Right lobe of liver (tissue), 6 donors: ENCODE measurements around the gene SRSF3. TPM values are rescaled to one million over a fixed set of nuclear protein-coding genes. Genes with fewer than 3 reads are reported as not detected.
A peak's percentile ranks its signal among the peaks of the same experiment; 100 is the strongest.

ENCODE experiments used
- ATAC-seq, 4 donors: fragments of 200-7000 bp; cut with Tn5 transposase; one replicate each; pipeline ENCODE4 v1.9.1; 2020; ENCODE audit warnings: mild to moderate bottlenecking in 4 of 4, moderate library complexity in 4 of 4
- DNase-seq, 3 donors: peaks; one replicate each; pipeline ENCODE4 v3.0.0-alpha.2; 2020
- H3K27ac ChIP-seq, 3 donors: fragments of 200-600 bp; one replicate each; pipeline ENCODE4 v1.8.0; 2022
- H3K27me3 ChIP-seq, 2 donors: fragments of 200-600 bp; one replicate each; pipeline ENCODE4 v1.8.0; 2022
- H3K36me3 ChIP-seq, 4 donors: fragments of 200-600 bp; sonication (generic) in 1 of 4; one replicate each; pipeline versions ENCODE4 v1.5.1 to v1.8.0; 2017 to 2022; ENCODE audit warnings: control low read depth in 1 of 4
- H3K4me1 ChIP-seq, 4 donors: fragments of 200-600 bp; sonication (generic) in 1 of 4; one replicate each; pipeline versions ENCODE4 v1.5.1 to v1.8.0; 2017 to 2022; ENCODE audit warnings: control low read depth in 1 of 4
- H3K4me3 ChIP-seq, 3 donors: fragments of 200-600 bp; one replicate each; pipeline ENCODE4 v1.8.0; 2022
- H3K9me3 ChIP-seq, 4 donors: fragments of 200-600 bp; sonication (generic) in 1 of 4; one replicate each; pipeline versions ENCODE4 v1.5.1 to v1.8.0; 2017 to 2022; ENCODE audit warnings: control low read depth in 1 of 4
- CTCF ChIP-seq, 4 donors: fragments of 200-600 bp in 3 of 4; fragments of 450-650 bp in 1 of 4; IDR thresholded peaks; one replicate each; pipeline versions ENCODE4 v1.5.1 to v1.8.0; 2016 to 2022; ENCODE audit warnings: antibody characterized with exemption in 4 of 4, mild to moderate bottlenecking in 2 of 4
- POLR2A ChIP-seq: fragments of 450-650 bp; IDR thresholded peaks from one replicate; pipeline ENCODE4 v1.6.1; 2017; ENCODE audit warnings: antibody characterized with exemption, mild to moderate bottlenecking
- WGBS: methylation state at CpG from one replicate; pipeline ENCODE4 v1.1.6; 2018; ENCODE audit warnings: low coverage, low lambda C conversion rate; ENCODE audit not compliant: insufficient coverage; ENCODE audit errors: missing lambda C conversion rate; 5-methylcytosine and 5-hydroxymethylcytosine counted together
- intact Hi-C, 2 donors: fragments of 100-400 bp; cut with DNase I; formaldehyde crosslinking; loops; one replicate each; pipeline versions ENCODE4 v1.11.2 to v1.14.1; 2022
- total RNA-seq, 6 experiments: library from RNA; depleted of rRNA in 2 of 6; stranded (reverse); fragments of >200 nt in 2 of 6; fragmentation: NEBNext Ultra II Directional in 3 of 6; extraction: Animal tissue kit (Norgen Biotek cat#: 25700) in 3 of 6; gene quantifications; one replicate each; pipeline versions ENCODE4 v1.1.0 to v1.2.4, GENCODE V29; 2016 to 2023
- donor health status: DM: no; HTN: yes; CAD: no.
- donor health status: DM: no; HTN: no; CAD: no.
- donor health status: DM: no; HTN: no; CAD: no.
- donor health status: DM: no; HTN: yes; CAD: no.
- donor health status: DM: no; HTN: yes; CAD: no.

Gene SRSF3
- total RNA-seq, 6 experiments from 2014 or later = 36.8 to 103 (median 71.4) TPM

GRCh38 chr6:36626636-36627035 is 32.5 kb downstream of the SRSF3 start:
- H3K4me1 ChIP-seq = peaks cover 0 to 32% (median 4%) of the 10 kb centered on the region in 4 donors
- intact Hi-C loops = loop anchor here in 1 of 2 donors (5.0 kb wide), 1 partner anchor 51 kb away; the partner anchor contains the start of gene CDKN1A
- no peaks in the 10 kb centered on the region for H3K36me3 ChIP-seq
- no peak for ATAC-seq
- H3K4me3 ChIP-seq = no peak overlapping the region
- no peaks in the 10 kb centered on the region for H3K9me3 ChIP-seq
- no peaks in the 10 kb centered on the region for H3K27me3 ChIP-seq
- no peak for TF ChIP-seq POLR2A
- no peak for TF ChIP-seq CTCF (IDR thresholded peaks at IDR 0.05)
- WGBS = 63% methylated on average over 1 of the region's 3 CpGs
- H3K27ac ChIP-seq = no peak overlapping the region
- peak in 1 of 3 donors; percentile 22 for DNase-seq

GRCh38 chr6:36627141-36627540 is 33.0 kb downstream of the SRSF3 start:
- Histone ChIP-seq H3K27ac (no peak overlapping the region), H3K27me3 (no peaks in the 10 kb centered on the region), H3K36me3 (no peaks in the 10 kb centered on the region), H3K4me1 (peaks cover 0 to 32% (median 4%) of the 10 kb centered on the region in 4 donors), H3K9me3 (no peaks in the 10 kb centered on the region), H3K4me3 (no peak overlapping the region)
- 100% methylated on average over 2 of the region's 5 CpGs for WGBS
- intact Hi-C loops = loop anchor here in 1 of 2 donors (5.0 kb wide), 1 partner anchor 50 kb away; the partner anchor contains the start of gene CDKN1A
- ATAC-seq (no peak), DNase-seq (peak in 1 of 3 donors; percentile 31)
- no peak for TF ChIP-seq POLR2A
- TF ChIP-seq CTCF (IDR thresholded peaks at IDR 0.05) = no peak

- peaks cover 0 to 31% (median 4%) of the 10 kb centered on the region in 4 donors for H3K4me1 ChIP-seq
- WGBS = no CpG with 5 or more reads among the region's 4 CpGs
- H3K27me3 ChIP-seq = no peaks in the 10 kb centered on the region
- no peak for TF ChIP-seq POLR2A
- TF ChIP-seq CTCF (IDR thresholded peaks at IDR 0.05) = no peak
- intact Hi-C loops = loop anchor here in 1 of 2 donors (5.0 kb wide), 1 partner anchor 49 kb away; the partner anchor contains the start of gene CDKN1A
- no peaks in the 10 kb centered on the region for H3K36me3 ChIP-seq
- no peak overlapping the region for H3K4me3 ChIP-seq
- peak; percentile 18 to 38 (median 32) for ATAC-seq
- peak overlapping the region in 2 of 3 donors; percentile 18 to 51 for H3K27ac ChIP-seq
- DNase-seq = peak in 2 of 3 donors; percentile 57 to 63
- no peaks in the 10 kb centered on the region for H3K9me3 ChIP-seq
Measured at GRCh38 chr6:36627801-36628246, 33.7 kb downstream of the SRSF3 start.

- intact Hi-C loops = loop anchor here in 1 of 2 donors (5.0 kb wide), 1 partner anchor 48 kb away; the partner anchor contains the start of gene CDKN1A
- no peak for ATAC-seq
- no peak overlapping the region for H3K4me3 ChIP-seq
- H3K36me3 ChIP-seq = no peaks in the 10 kb centered on the region
- DNase-seq = peak in 1 of 3 donors; percentile 34
- WGBS = 61% methylated on average over 3 of the region's 11 CpGs
- H3K27me3 ChIP-seq = no peaks in the 10 kb centered on the region
- H3K4me1 ChIP-seq = peaks cover 0 to 23% (median 5%) of the 10 kb centered on the region in 4 donors
- no peaks in the 10 kb centered on the region for H3K9me3 ChIP-seq
- H3K27ac ChIP-seq = peak overlapping the region in 1 of 3 donors; percentile 57
- TF ChIP-seq POLR2A (no peak), CTCF (IDR thresholded peaks at IDR 0.05) (no peak)
Measured at GRCh38 chr6:36629784-36630183, 35.6 kb downstream of the SRSF3 start.
